Vagina (tissue), 2 donors: ENCODE data around the gene CRABP1.

Experiments
- CTCF ChIP-seq, 3 experiments: fragments of 450-650 bp in 2 of 3; fragments of 200-600 bp in 1 of 3; sonication (generic) in 1 of 3; IDR thresholded peaks; one replicate each; pipeline ENCODE4 v1.5.1; 2017 to 2019; ENCODE audit warnings: antibody characterized with exemption in 3 of 3, mild to moderate bottlenecking in 2 of 3, moderate library complexity in 2 of 3
- POLR2A ChIP-seq, 2 donors: fragments of 450-650 bp; IDR thresholded peaks; one replicate each; pipeline ENCODE4 v1.6.1; 2017; ENCODE audit warnings: antibody characterized with exemption in 2 of 2, mild to moderate bottlenecking in 2 of 2, moderate library complexity in 2 of 2
- POLR2AphosphoS5 ChIP-seq, 2 donors: sonication (generic); formaldehyde crosslinking; IDR thresholded peaks; one replicate each; pipeline ENCODE4 v1.9.0; 2017; ENCODE audit warnings: antibody characterized with exemption in 2 of 2, mild to moderate bottlenecking in 2 of 2, low read depth in 1 of 2; ENCODE audit not compliant: insufficient read depth in 1 of 2

- TF ChIP-seq CTCF (IDR thresholded peaks at IDR 0.05) (no peak), POLR2A (IDR thresholded peaks at IDR 0.05) (no peak), POLR2AphosphoS5 (IDR thresholded peaks at IDR 0.05; ENCODE audit: insufficient read depth in 1 of 2, low read depth in 1 of 2) (no peak)
These were observed 1.9 kb downstream of the CRABP1 start for GRCh38 chr15:78342021-78342420.
